HG02973 (cell line): ENCODE measurements around the gene RGS11.

Experiments
- ATAC-seq: cut with Tn5 transposase; IDR thresholded peaks from one replicate; pipeline ENCODE4 v1.9.1; 2021; ENCODE audit warnings: moderate library complexity; ENCODE audit not compliant: unreplicated experiment

Gene RGS11

DNA sequence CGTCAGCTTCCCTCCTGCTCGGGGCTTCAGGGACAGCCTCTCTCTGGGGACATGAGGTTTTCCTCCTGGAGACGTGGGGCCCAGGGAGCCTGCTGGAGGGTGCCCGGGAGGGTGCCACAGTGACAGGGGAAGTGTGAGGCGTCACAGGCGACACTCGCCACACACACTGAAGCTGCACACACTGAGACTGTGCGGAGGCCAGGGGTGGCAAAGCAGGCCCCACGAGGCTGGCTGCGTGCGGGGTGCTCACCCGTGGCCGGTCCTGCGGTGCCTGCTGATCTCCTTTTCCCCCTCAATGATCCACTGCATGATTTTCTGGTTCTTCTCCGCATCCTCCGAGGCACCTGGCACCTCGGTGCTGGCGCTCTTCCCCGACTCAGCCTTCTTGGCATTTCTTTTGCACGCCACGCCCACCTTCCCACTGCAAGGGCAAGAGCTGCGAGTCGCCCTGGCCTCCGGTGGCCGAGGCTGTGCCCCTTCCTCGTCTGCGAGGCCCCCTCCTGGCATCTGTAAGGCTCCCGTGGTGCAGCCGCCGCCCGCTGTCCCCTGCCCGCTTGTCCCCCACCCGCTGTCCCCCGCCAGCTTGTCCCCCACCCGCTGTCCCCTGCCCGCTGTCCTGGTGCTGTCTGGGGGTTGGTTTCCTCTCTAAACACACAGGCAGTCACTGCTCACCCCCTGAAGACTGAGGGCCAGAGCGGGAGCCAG is 21.2 kb upstream of the RGS11 start:
- no peak for ATAC-seq

- ATAC-seq = no peak
Measured at GRCh38 chr16:296276-296675, 20.5 kb upstream of the RGS11 start.

- no peak for ATAC-seq
Measured at GRCh38 chr16:293043-293775, 17.5 kb upstream of the RGS11 start.

GRCh38 chr16:291539-291938 is 15.8 kb upstream of the RGS11 start:
- ATAC-seq = no peak

DNA sequence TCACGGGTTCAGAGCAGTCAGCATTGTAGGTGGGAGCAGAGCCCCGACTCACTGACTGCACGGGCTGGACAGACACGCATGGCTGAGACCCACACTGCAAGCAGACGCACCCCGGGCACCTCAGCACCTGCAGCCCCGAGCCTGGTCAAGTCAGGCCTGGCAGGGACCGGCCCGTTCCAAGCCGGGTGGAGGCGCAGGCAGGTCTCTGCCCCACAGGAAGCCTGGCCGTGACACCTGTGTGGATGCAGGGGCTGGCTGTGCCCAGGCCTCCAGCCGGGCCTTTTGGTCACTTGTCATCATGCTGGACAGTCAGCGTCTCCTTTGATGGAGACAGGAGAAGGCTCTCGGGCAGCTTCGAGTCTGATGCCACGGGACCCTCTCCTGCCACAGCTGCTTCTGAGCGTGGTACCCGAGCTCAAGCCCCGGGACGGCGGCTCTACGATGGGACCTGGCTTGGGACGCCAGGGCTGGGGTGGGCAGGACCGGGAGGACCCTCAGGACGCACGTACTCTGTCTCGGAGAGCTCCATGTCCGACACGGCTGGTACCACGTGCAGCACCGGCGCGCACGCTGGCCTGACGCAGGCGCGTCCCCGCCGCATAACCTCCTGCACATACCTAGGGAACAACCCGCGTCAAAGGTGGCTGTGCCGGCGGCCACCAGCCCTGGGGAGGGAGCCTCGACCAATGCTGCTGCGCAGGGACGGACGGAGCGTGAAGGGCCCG is 15.1 kb upstream of the RGS11 start:
- no peak for ATAC-seq

DNA sequence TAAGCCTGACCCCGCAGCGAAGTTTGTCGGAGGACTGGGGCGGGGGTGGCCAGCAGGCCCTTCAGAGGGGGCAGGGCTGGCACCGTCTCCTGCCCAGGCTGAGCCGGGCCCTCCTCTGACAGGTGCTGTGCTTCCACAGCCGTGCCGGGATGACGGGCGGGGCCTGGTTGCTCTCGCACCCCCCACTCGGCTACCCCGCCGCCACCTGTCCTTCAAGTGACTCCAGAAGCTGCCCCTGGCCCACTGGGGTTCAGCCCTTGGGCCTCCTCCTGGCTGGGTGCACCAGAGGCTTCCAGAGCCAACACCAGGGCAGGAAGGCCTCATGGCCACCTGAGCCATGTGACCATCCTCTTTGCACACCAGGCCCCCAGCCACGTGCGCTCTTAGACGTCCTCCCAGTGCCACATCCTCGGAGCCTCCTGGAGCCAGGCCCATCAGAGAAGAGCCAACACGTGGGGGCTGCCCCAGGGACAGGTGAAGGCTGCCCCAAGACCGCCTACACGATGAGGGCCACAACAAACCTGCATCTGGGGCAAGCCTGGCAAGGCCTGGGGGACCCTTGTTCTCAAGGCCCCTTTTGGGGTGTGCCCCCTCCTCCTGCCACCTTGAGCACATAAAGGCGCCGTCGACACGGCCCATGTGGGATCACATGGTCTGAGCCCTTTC is 14.4 kb upstream of the RGS11 start:
- no peak for ATAC-seq

DNA sequence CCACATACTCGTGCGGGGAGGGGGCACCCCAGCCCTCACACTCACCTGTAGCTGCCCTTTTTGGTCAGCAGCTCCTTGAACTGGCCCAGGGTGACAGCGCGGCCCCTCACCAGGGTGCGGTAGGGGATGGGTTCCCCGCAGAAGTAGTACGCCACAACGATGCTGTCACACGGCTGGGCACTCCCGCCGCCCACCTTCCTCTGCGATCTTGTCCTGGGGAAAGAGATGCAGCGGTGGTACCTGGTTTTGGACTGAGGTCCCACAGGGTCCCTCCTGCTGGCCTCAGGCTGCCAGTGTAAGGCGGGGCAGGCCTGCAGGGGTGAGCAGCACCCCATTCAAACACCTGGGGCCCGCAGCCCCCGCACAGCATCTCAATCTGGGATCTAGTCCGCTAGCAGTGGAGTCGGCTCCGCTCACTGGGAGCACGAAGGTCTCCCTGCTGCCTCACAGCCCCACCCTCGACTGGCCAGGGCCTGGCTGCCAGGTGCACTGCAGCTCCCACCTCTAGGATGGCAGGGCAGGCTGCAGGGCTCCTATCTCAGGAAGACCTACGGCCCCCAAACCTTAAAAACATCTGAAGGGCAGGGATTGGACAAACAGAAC is 13.8 kb upstream of the RGS11 start:
- ATAC-seq = no peak

GRCh38 chr16:287981-288920 is 12.5 kb upstream of the RGS11 start:
- no peak for ATAC-seq

GRCh38 chr16:287298-287811 is 11.6 kb upstream of the RGS11 start:
- ATAC-seq = no peak

GRCh38 chr16:286491-287297 is 10.9 kb upstream of the RGS11 start:
- no peak for ATAC-seq

GRCh38 chr16:285146-286055 is 9.7 kb upstream of the RGS11 start:
- no peak for ATAC-seq

DNA sequence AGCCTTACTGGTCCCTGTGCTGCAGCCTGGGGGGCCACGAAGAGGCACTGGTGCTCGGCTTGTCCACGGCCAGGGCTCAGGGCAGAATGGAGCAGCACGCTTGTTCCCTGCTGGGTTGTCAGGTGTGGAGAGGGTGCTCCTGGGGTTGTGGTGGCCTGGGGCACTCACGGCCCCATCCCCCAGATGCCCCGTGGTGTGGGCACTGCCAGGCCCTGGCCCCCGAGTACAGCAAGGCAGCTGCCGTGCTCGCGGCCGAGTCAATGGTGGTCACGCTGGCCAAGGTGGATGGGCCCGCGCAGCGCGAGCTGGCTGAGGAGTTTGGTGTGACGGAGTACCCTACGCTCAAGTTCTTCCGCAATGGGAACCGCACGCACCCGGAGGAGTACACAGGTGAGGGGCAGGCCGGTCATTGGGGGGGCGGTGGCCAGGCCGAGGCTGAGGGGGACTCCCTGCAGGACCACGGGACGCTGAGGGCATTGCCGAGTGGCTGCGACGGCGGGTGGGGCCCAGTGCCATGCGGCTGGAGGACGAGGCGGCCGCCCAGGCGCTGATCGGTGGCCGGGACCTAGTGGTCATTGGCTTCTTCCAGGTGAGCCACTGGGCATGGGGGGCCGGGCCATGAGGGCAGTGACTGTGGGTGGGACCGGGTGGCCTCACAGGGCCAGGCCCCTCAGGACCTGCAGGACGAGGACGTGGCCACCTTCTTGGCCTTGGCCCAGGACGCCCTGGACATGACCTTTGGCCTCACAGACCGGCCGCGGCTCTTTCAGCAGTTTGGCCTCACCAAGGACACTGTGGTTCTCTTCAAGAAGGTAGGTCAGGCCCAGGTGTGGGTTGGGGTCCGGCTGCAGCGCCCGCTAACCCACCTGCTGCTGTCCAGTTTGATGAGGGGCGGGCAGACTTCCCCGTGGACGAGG is 8.7 kb upstream of the RGS11 start:
- ATAC-seq = no peak

DNA sequence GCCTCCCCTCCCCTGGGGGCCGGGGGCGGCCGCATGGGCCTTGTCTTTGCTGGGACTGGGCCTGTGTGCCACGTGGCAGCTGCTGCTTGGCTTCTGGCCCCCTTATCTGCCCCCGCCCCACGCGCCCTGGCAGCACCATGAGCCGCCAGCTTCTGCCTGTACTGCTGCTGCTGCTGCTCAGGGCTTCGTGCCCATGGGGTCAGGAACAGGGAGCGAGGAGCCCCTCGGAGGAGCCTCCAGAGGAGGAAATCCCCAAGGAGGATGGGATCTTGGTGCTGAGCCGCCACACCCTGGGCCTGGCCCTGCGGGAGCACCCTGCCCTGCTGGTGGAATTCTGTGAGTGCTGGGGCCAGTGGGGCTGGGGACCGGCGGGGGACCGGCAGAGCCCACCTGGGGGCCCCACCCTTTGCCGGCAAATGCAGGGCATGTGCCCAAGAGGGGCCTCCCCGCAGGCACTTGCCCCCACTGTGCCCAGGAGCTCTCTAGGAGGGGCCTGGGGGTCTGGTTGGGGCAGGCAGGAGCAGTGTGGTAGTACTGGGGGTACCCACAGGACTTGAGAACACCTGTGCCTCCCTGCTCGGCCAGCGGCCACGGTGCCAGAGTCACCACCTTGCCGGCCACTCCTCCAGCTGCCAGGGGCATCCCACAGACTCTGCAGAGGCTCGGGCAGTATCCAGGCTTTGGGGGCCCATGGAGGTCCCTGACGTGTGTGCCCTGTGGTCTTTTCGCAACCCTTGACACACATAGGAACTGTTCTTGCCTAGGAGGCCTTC is 7.5 kb upstream of the RGS11 start, which contains the start of gene PDIA2:
Gene PDIA2 (plus strand): TSS at position 132 of the 773 bp plus-strand sequence. CDS start 6 bp downstream, at position 138.
- ATAC-seq = no peak

- no peak for ATAC-seq
Measured at GRCh38 chr16:282491-282890, 6.7 kb upstream of the RGS11 start.

GRCh38 chr16:281660-282255 is 6.0 kb upstream of the RGS11 start:
- ATAC-seq = no peak
